GM23338 (cell line): ENCODE data around the gene LRMDA. TPM values are rescaled to one million over a fixed set of nuclear protein-coding genes. Genes with fewer than 3 reads are reported as not detected.

Source experiments
- ATAC-seq: fragments of 200-7000 bp; cut with Tn5 transposase; 3 replicates; pipeline ENCODE4 v1.9.1; 2020
- DNase-seq: peaks from one replicate; pipeline ENCODE4 v3.0.0-alpha.2; 2015; ENCODE audit warnings: low spot score
- H2AFZ ChIP-seq: fragments of 200-600 bp; sonication (generic); 2 replicates; pipeline ENCODE4 v1.8.0; 2016; ENCODE audit warnings: antibody characterized with exemption, mild to moderate bottlenecking, moderate library complexity
- H3F3A ChIP-seq: fragments of 200-600 bp; sonication (generic); replicated peaks from 2 replicates; pipeline ENCODE4 v1.8.0; 2017; ENCODE audit warnings: antibody characterized with exemption, mixed run types, low read depth
- H3K27ac ChIP-seq: fragments of 200-600 bp; sonication (generic); 2 replicates; pipeline ENCODE4 v1.6.1; 2016; ENCODE audit warnings: low read depth
- H3K27me3 ChIP-seq: fragments of 200-600 bp; sonication (generic); 2 replicates; pipeline ENCODE4 v1.8.0; 2016; ENCODE audit warnings: mild to moderate bottlenecking, mixed run types, moderate library complexity; ENCODE audit not compliant: insufficient read depth
- H3K36me3 ChIP-seq: fragments of 200-600 bp; sonication (generic); 2 replicates; pipeline ENCODE4 v1.8.0; 2016; ENCODE audit warnings: mild to moderate bottlenecking; ENCODE audit not compliant: insufficient read depth
- H3K4me1 ChIP-seq: fragments of 200-600 bp; sonication (generic); 2 replicates; pipeline ENCODE4 v1.8.0; 2016; ENCODE audit warnings: mild to moderate bottlenecking, moderate library complexity; ENCODE audit not compliant: insufficient read depth
- H3K4me2 ChIP-seq: fragments of 200-600 bp; sonication (generic); 2 replicates; pipeline ENCODE4 v1.7.1; 2017; ENCODE audit warnings: mixed run types
- H3K4me3 ChIP-seq: fragments of 200-600 bp; sonication (generic); 2 replicates; pipeline ENCODE4 v1.6.1; 2016; ENCODE audit warnings: mixed run types
- H3K79me2 ChIP-seq: fragments of 200-600 bp; sonication (generic); replicated peaks from 2 replicates; pipeline ENCODE4 v1.8.0; 2017; ENCODE audit warnings: mild to moderate bottlenecking; ENCODE audit not compliant: insufficient read depth
- H3K9me2 ChIP-seq: fragments of 200-600 bp; sonication (generic); 2 replicates; pipeline ENCODE4 v1.8.0; 2017; ENCODE audit not compliant: insufficient read depth
- H4K20me1 ChIP-seq: fragments of 200-600 bp; sonication (generic); replicated peaks from 2 replicates; pipeline ENCODE4 v1.8.0; 2017; ENCODE audit warnings: mild to moderate bottlenecking; ENCODE audit not compliant: insufficient read depth
- H3K27ac Mint-ChIP-seq: 2 replicates; pipeline ENCODE4 v1.8.0; 2020; ENCODE audit warnings: inconsistent platforms, mild to moderate bottlenecking, moderate library complexity, mixed read lengths
- H3K27me3 Mint-ChIP-seq: 3 replicates; pipeline ENCODE4 v1.8.0; 2022; ENCODE audit warnings: low read depth, mild to moderate bottlenecking, moderate library complexity, mixed read lengths, inconsistent platforms; ENCODE audit not compliant: insufficient read depth, poor library complexity
- H3K36me3 Mint-ChIP-seq: 3 replicates; pipeline ENCODE4 v1.8.0; 2021; ENCODE audit warnings: low read depth, mild to moderate bottlenecking, inconsistent platforms, moderate library complexity, mixed read lengths
- H3K4me1 Mint-ChIP-seq: 3 replicates; pipeline ENCODE4 v1.8.0; 2020; ENCODE audit warnings: mild to moderate bottlenecking, inconsistent platforms, mixed read lengths
- H3K4me3 Mint-ChIP-seq: 3 replicates; pipeline ENCODE4 v1.8.0; 2021; ENCODE audit warnings: moderate library complexity, mild to moderate bottlenecking, inconsistent platforms, mixed read lengths
- H3K9me3 Mint-ChIP-seq: 3 replicates; pipeline ENCODE4 v1.8.0; 2020; ENCODE audit warnings: moderate library complexity, mild to moderate bottlenecking, inconsistent platforms, mixed read lengths
- CREB1 ChIP-seq: fragments of 250-450 bp; sonication (Bioruptor Pico); IDR thresholded peaks from 2 replicates; pipeline ENCODE4 v1.5.0; 2020; ENCODE audit warnings: low read depth, mild to moderate bottlenecking, moderate library complexity
- EZH2 ChIP-seq: fragments of 200-600 bp; sonication (generic); IDR thresholded peaks from one replicate; pipeline ENCODE4 v1.8.0; 2017; ENCODE audit warnings: antibody characterized with exemption, mild to moderate bottlenecking, low read depth; ENCODE audit not compliant: unreplicated experiment
- EZH2phosphoT487 ChIP-seq: fragments of 200-600 bp; sonication (generic); IDR thresholded peaks from one replicate; pipeline ENCODE4 v1.8.1; 2018; ENCODE audit warnings: antibody characterized with exemption; ENCODE audit not compliant: unreplicated experiment
- JUNB ChIP-seq: IDR thresholded peaks from one replicate; pipeline ENCODE4 v1.6.1; 2016; ENCODE audit warnings: antibody characterized with exemption; ENCODE audit not compliant: unreplicated experiment
- NANOG ChIP-seq: IDR thresholded peaks from 2 replicates; pipeline ENCODE4 v1.6.1; 2016; ENCODE audit warnings: antibody characterized with exemption, borderline replicate concordance
- POLR2AphosphoS5 ChIP-seq: IDR thresholded peaks from 2 replicates; pipeline ENCODE4 v1.6.1; 2016; ENCODE audit warnings: antibody characterized with exemption, low read depth
- STAT1 ChIP-seq: IDR thresholded peaks from one replicate; pipeline ENCODE4 v1.6.1; 2016; ENCODE audit warnings: antibody characterized with exemption; ENCODE audit not compliant: unreplicated experiment
- ZNF114 ChIP-seq: fragments of 250-450 bp; sonication (Bioruptor Pico); IDR thresholded peaks from 2 replicates; pipeline ENCODE4 v1.5.0; 2020; ENCODE audit warnings: mild to moderate bottlenecking, moderate library complexity
- ZNF331 ChIP-seq: fragments of 250-450 bp; sonication (Bioruptor Pico); IDR thresholded peaks from 2 replicates; pipeline ENCODE4 v1.5.0; 2020; ENCODE audit warnings: low read depth, mild to moderate bottlenecking, moderate library complexity
- polyA plus RNA-seq: library from polyadenylated mRNA; unstranded; fragments of >200 nt; fragmentation: Nextera tagmentation; extraction: Ambion mirVana; gene quantifications from 2 replicates; pipeline ENCODE4 v1.2.1, GENCODE V29; 2016
- total RNA-seq: library from RNA; depleted of rRNA; stranded (reverse); fragments of >200 nt; shearing (Covaris generic); gene quantifications from 2 replicates; pipeline ENCODE4 v1.2.3, GENCODE V29; 2014
- TF ChIP-seq, protein P1 (sequence below): IDR thresholded peaks from one replicate; pipeline ENCODE4 v1.6.1; 2018; ENCODE audit warnings: antibody characterized with exemption; ENCODE audit not compliant: unreplicated experiment
- TF ChIP-seq, protein P2 (sequence below): fragments of 250-450 bp; sonication (Bioruptor Pico); IDR thresholded peaks from 2 replicates; pipeline ENCODE4 v1.5.0; 2020; ENCODE audit warnings: mild to moderate bottlenecking, moderate library complexity

Gene LRMDA
- total and polyA plus RNA-seq, 2 experiments from 2014 or later, result 0.90 to 1.8 TPM

DNA sequence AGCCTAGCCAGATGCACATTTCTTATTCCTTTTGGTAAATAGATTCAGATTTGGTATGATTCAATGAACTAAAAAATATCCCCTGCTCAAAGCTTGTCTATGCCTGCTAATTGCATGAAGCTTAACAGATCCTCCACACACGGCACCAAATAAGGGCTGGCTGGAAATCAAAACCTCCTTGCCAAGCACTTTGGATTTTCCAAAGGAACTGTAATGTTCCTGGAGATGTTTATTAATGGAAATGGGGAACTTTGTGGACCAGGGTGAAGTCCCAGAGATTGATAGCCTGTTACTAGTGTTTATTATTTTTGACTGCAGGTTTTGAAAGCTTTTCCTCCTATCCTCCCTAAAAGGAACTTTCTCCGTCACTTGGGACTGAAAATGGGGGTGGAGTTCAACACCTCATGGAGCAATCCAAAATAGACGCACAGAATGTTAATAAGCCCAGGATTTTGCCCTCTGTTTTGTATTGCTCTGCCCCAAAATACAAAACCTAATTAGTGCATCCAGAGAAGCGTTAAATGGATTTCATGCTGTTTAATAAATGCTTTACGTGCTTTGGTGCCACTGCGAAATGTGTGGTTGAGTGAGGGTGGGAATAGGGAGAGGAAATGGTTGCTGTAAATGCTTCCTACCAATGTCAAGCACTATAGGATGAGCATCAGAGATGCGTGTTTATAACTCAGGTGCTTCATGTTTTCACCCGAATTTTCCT, 1027.7 kb downstream of the LRMDA start:
- H3K27ac ChIP-seq, result no peak overlapping the region
- H3K27me3 Mint-ChIP-seq, result peaks cover 6% of the 10 kb centered on the region
- H3K4me3 Mint-ChIP-seq, result no peak overlapping the region
- peaks cover 5% of the 10 kb centered on the region; the same call in 1 of the 2 replicates for H3K9me2 ChIP-seq
- peaks cover 6% of the 10 kb centered on the region; the same call in 2 of the 3 replicates for H3K4me1 Mint-ChIP-seq
- no peaks in the 10 kb centered on the region for H3K36me3 ChIP-seq
- no peaks in the 10 kb centered on the region for H3K9me3 Mint-ChIP-seq
- no peaks in the 10 kb centered on the region for H3K4me1 ChIP-seq
- H3K4me3 ChIP-seq, result no peak overlapping the region
- no peaks in the 10 kb centered on the region for H3K79me2 ChIP-seq
- TF ChIP-seq POLR2AphosphoS5 (no peak), EZH2 (no peak), ZNF331 (CRISPR knock-in tag) (no peak), EZH2phosphoT487 (no peak), ZNF114 (CRISPR knock-in tag) (no peak), NANOG (no peak)
- TF ChIP-seq, protein P1, sequence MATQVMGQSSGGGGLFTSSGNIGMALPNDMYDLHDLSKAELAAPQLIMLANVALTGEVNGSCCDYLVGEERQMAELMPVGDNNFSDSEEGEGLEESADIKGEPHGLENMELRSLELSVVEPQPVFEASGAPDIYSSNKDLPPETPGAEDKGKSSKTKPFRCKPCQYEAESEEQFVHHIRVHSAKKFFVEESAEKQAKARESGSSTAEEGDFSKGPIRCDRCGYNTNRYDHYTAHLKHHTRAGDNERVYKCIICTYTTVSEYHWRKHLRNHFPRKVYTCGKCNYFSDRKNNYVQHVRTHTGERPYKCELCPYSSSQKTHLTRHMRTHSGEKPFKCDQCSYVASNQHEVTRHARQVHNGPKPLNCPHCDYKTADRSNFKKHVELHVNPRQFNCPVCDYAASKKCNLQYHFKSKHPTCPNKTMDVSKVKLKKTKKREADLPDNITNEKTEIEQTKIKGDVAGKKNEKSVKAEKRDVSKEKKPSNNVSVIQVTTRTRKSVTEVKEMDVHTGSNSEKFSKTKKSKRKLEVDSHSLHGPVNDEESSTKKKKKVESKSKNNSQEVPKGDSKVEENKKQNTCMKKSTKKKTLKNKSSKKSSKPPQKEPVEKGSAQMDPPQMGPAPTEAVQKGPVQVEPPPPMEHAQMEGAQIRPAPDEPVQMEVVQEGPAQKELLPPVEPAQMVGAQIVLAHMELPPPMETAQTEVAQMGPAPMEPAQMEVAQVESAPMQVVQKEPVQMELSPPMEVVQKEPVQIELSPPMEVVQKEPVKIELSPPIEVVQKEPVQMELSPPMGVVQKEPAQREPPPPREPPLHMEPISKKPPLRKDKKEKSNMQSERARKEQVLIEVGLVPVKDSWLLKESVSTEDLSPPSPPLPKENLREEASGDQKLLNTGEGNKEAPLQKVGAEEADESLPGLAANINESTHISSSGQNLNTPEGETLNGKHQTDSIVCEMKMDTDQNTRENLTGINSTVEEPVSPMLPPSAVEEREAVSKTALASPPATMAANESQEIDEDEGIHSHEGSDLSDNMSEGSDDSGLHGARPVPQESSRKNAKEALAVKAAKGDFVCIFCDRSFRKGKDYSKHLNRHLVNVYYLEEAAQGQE, result no peak
- no peak overlapping the region for H3K27ac Mint-ChIP-seq
- no peaks in the 10 kb centered on the region for H3K36me3 Mint-ChIP-seq
- H2AFZ ChIP-seq, result no peak overlapping the region
- H3K4me2 ChIP-seq, result no peak overlapping the region
- no peak for DNase-seq
- H3K27me3 ChIP-seq, result no peaks in the 10 kb centered on the region
- no peak for ATAC-seq
- H4K20me1 ChIP-seq, result no peaks in the 10 kb centered on the region
- no peaks in the 10 kb centered on the region for H3F3A ChIP-seq

DNA sequence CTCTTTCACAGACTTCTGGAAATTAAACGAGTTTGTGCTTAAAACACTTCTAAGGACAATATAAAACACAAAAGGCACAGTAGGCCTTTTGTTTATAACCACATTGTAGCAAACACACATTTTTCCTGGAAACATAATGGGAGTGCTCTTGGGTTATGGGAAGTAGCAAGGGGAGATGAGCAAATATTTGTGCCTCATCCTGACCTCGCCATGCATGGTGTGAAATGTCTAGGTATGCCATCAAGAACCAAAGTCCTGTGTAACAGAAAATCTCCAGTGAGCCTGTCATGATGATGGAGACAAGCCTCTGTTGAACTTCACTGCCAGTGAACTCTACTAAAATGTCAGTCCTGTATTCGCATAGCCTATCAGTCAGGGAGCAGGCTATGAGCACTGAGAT, 1029.6 kb downstream of the LRMDA start:
- peaks cover 3% of the 10 kb centered on the region for H3K27me3 Mint-ChIP-seq
- no peaks in the 10 kb centered on the region for H3F3A ChIP-seq
- H3K79me2 ChIP-seq, result no peaks in the 10 kb centered on the region
- H3K36me3 ChIP-seq, result no peaks in the 10 kb centered on the region
- no peaks in the 10 kb centered on the region for H3K27me3 ChIP-seq
- H3K27ac Mint-ChIP-seq, result no peak overlapping the region
- H3K4me1 Mint-ChIP-seq, result peaks cover 6% of the 10 kb centered on the region; the same call in 2 of the 3 replicates
- peaks cover 7% of the 10 kb centered on the region; the same call in 1 of the 2 replicates for H3K9me2 ChIP-seq
- H3K4me3 Mint-ChIP-seq, result no peak overlapping the region
- H3K27ac ChIP-seq, result no peak overlapping the region
- DNase-seq, result no peak
- H4K20me1 ChIP-seq, result no peaks in the 10 kb centered on the region
- ATAC-seq, result no peak
- no peak overlapping the region for H3K4me2 ChIP-seq
- no peaks in the 10 kb centered on the region for H3K36me3 Mint-ChIP-seq
- no peak overlapping the region for H2AFZ ChIP-seq
- H3K9me3 Mint-ChIP-seq, result no peaks in the 10 kb centered on the region
- no peaks in the 10 kb centered on the region for H3K4me1 ChIP-seq
- no peak overlapping the region for H3K4me3 ChIP-seq
- TF ChIP-seq CREB1 (CRISPR knock-in tag) (no peak), ZNF331 (CRISPR knock-in tag) (no peak), NANOG (no peak), STAT1 (no peak), EZH2phosphoT487 (no peak), JUNB (no peak), POLR2AphosphoS5 (no peak)
- TF ChIP-seq, protein P2, sequence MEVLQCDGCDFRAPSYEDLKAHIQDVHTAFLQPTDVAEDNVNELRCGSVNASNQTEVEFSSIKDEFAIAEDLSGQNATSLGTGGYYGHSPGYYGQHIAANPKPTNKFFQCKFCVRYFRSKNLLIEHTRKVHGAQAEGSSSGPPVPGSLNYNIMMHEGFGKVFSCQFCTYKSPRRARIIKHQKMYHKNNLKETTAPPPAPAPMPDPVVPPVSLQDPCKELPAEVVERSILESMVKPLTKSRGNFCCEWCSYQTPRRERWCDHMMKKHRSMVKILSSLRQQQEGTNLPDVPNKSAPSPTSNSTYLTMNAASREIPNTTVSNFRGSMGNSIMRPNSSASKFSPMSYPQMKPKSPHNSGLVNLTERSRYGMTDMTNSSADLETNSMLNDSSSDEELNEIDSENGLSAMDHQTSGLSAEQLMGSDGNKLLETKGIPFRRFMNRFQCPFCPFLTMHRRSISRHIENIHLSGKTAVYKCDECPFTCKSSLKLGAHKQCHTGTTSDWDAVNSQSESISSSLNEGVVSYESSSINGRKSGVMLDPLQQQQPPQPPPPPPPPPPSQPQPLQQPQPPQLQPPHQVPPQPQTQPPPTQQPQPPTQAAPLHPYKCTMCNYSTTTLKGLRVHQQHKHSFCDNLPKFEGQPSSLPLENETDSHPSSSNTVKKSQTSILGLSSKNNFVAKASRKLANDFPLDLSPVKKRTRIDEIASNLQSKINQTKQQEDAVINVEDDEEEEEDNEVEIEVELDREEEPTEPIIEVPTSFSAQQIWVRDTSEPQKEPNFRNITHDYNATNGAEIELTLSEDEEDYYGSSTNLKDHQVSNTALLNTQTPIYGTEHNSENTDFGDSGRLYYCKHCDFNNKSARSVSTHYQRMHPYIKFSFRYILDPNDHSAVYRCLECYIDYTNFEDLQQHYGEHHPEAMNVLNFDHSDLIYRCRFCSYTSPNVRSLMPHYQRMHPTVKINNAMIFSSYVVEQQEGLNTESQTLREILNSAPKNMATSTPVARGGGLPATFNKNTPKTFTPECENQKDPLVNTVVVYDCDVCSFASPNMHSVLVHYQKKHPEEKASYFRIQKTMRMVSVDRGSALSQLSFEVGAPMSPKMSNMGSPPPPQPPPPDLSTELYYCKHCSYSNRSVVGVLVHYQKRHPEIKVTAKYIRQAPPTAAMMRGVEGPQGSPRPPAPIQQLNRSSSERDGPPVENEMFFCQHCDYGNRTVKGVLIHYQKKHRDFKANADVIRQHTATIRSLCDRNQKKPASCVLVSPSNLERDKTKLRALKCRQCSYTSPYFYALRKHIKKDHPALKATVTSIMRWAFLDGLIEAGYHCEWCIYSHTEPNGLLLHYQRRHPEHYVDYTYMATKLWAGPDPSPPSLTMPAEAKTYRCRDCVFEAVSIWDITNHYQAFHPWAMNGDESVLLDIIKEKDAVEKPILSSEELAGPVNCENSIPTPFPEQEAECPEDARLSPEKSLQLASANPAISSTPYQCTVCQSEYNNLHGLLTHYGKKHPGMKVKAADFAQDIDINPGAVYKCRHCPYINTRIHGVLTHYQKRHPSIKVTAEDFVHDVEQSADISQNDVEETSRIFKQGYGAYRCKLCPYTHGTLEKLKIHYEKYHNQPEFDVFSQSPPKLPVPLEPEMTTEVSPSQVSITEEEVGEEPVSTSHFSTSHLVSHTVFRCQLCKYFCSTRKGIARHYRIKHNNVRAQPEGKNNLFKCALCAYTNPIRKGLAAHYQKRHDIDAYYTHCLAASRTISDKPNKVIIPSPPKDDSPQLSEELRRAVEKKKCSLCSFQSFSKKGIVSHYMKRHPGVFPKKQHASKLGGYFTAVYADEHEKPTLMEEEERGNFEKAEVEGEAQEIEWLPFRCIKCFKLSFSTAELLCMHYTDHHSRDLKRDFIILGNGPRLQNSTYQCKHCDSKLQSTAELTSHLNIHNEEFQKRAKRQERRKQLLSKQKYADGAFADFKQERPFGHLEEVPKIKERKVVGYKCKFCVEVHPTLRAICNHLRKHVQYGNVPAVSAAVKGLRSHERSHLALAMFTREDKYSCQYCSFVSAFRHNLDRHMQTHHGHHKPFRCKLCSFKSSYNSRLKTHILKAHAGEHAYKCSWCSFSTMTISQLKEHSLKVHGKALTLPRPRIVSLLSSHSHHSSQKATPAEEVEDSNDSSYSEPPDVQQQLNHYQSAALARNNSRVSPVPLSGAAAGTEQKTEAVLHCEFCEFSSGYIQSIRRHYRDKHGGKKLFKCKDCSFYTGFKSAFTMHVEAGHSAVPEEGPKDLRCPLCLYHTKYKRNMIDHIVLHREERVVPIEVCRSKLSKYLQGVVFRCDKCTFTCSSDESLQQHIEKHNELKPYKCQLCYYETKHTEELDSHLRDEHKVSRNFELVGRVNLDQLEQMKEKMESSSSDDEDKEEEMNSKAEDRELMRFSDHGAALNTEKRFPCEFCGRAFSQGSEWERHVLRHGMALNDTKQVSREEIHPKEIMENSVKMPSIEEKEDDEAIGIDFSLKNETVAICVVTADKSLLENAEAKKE, result no peak
